HepG2 (cell line): ENCODE measurements around the gene TTC39C. TPM values are rescaled to one million over a fixed set of nuclear protein-coding genes. Genes with fewer than 3 reads are reported as not detected.

Source experiments
- ATAC-seq: fragments of 200-7000 bp; cut with Tn5 transposase; 3 replicates; pipeline ENCODE4 v1.9.1; 2020; ENCODE audit warnings: mild to moderate bottlenecking, moderate library complexity
- BruUV-seq: library from RNA; stranded (reverse); fragments of 400-500 nt; replicated peaks from 2 replicates; lab custom pipeline; 2021; lab: Mats Ljungman, UMichigan
- CTCF ChIA-PET: fragments of 300-600 bp; formaldehyde crosslinking; extraction: SDS; loops from one replicate; lab custom pipeline; 2021; ENCODE audit warnings: low total read pairs, inconsistent platforms, low intra/inter-chr PET ratio; lab: Yijun Ruan, JAX
- POLR2A ChIA-PET: fragments of 350-600 bp; sonication (Branson Sonifier 250); formaldehyde crosslinking; loops from one replicate; lab custom pipeline; 2020; ENCODE audit warnings: antibody characterized with exemption, inconsistent platforms; lab: Yijun Ruan, JAX
- DNase-seq: peaks from one replicate; pipeline ENCODE4 v3.0.0-alpha.2; 2015; ENCODE audit warnings: low spot score
- FAIRE-seq: peaks from 3 replicates; lab custom pipeline; 2011; peaks lifted over from hg19 to GRCh38; lab: Jason Lieb, UNC
- H2AFZ ChIP-seq: one replicate; pipeline ENCODE4 v1.6.1; 2011; ENCODE audit warnings: low read length, inconsistent platforms
- H3K27ac ChIP-seq: fragments of 300-600 bp; 3 replicates; pipeline ENCODE4 v1.8.0; 2011; ENCODE audit warnings: mixed run types, mild to moderate bottlenecking, mixed read lengths, low read length, inconsistent platforms; ENCODE audit not compliant: insufficient read depth; ENCODE audit errors: extremely low read length
- H3K27me3 ChIP-seq, 2 experiments: fragments of 200-600 bp in 1 of 2; 2 replicates in 1 of 2; 3 replicates in 1 of 2; pipeline versions ENCODE4 v1.6.0 to v1.8.0; 2011; ENCODE audit warnings: low read length in 2 of 2, mild to moderate bottlenecking in 2 of 2, moderate library complexity in 2 of 2, inconsistent platforms in 1 of 2; ENCODE audit not compliant: insufficient read depth in 2 of 2, control insufficient read depth in 1 of 2
- H3K36me3 ChIP-seq, 2 experiments: fragments of 200-600 bp in 1 of 2; replicated peaks in 1 of 2; 2 replicates in 1 of 2; 3 replicates in 1 of 2; pipeline versions ENCODE4 v1.5.1 to v1.8.0; 2011; ENCODE audit warnings: low read length in 2 of 2, inconsistent platforms in 1 of 2; ENCODE audit not compliant: insufficient read depth in 2 of 2, control insufficient read depth in 1 of 2
- H3K4me1 ChIP-seq: 2 replicates; pipeline ENCODE4 v1.5.1; 2012; ENCODE audit warnings: low read length, inconsistent platforms; ENCODE audit not compliant: insufficient read depth
- H3K4me2 ChIP-seq: 2 replicates; pipeline ENCODE4 v1.6.0; 2011; ENCODE audit warnings: low read depth, low read length, inconsistent platforms
- H3K4me3 ChIP-seq, 3 experiments: fragments of 200-600 bp in 1 of 3; sonication (generic), shearing (Covaris generic) in 1 of 3; replicated peaks in 1 of 3; 2 replicates each; pipeline ENCODE4 v1.5.1; 2011 to 2016; ENCODE audit warnings: low read length in 3 of 3, inconsistent platforms in 2 of 3, low read depth in 2 of 3, mild to moderate bottlenecking in 2 of 3, control low read depth in 1 of 3, mixed read lengths in 1 of 3; ENCODE audit not compliant: insufficient read depth in 1 of 3
- H3K79me2 ChIP-seq: one replicate; pipeline ENCODE4 v1.6.1; 2011; ENCODE audit warnings: low read length, inconsistent platforms; ENCODE audit not compliant: insufficient read depth
- H3K9ac ChIP-seq: 2 replicates; pipeline ENCODE4 v1.6.0; 2011; ENCODE audit warnings: mild to moderate bottlenecking, low read depth, low read length, inconsistent platforms; ENCODE audit not compliant: insufficient read depth
- H3K9me3 ChIP-seq: 2 replicates; pipeline ENCODE4 v1.5.1; 2012; ENCODE audit warnings: mild to moderate bottlenecking, low read length
- H4K20me1 ChIP-seq: 2 replicates; pipeline ENCODE4 v1.6.0; 2011; ENCODE audit warnings: inconsistent platforms, mild to moderate bottlenecking, low read length, moderate library complexity; ENCODE audit not compliant: insufficient read depth
- BRD4 ChIP-seq: sonication (generic); formaldehyde crosslinking; IDR thresholded peaks from 2 replicates; pipeline ENCODE4 v1.4.0; 2020; ENCODE audit warnings: missing genetic modification reagents
- E2F5 ChIP-seq: sonication (generic); formaldehyde crosslinking; conservative IDR thresholded peaks from 2 replicates; pipeline ENCODE4 v1.4.0; 2020; ENCODE audit warnings: missing genetic modification reagents
- ELF4 ChIP-seq: sonication (generic); formaldehyde crosslinking; IDR thresholded peaks from 2 replicates; pipeline ENCODE4 v1.5.0; 2020; ENCODE audit warnings: missing genetic modification reagents, mild to moderate bottlenecking, moderate library complexity, borderline replicate concordance
- EP300 ChIP-seq, 3 experiments: sonication (generic) in 1 of 3; formaldehyde crosslinking in 1 of 3; IDR thresholded peaks; 2 replicates each; pipeline versions ENCODE4 v1.5.1 to v1.6.1; 2011 to 2020; ENCODE audit warnings: low read depth in 2 of 3, low read length in 2 of 3, borderline replicate concordance in 1 of 3, improper control_type of control experiment in 1 of 3, mild to moderate bottlenecking in 1 of 3, missing genetic modification reagents in 1 of 3, moderate library complexity in 1 of 3
- FIP1L1 ChIP-seq: fragments of 200-400 bp; formaldehyde crosslinking; IDR thresholded peaks from 2 replicates; pipeline ENCODE4 v1.6.1; 2018; ENCODE audit warnings: low read depth, mild to moderate bottlenecking, low read length, moderate library complexity, borderline replicate concordance; ENCODE audit not compliant: insufficient read depth
- MBD4 ChIP-seq: IDR thresholded peaks from 2 replicates; pipeline ENCODE4 v1.6.1; 2012; ENCODE audit warnings: low read length, inconsistent platforms, borderline replicate concordance
- MED1 ChIP-seq: sonication (generic); formaldehyde crosslinking; IDR thresholded peaks from 2 replicates; pipeline ENCODE4 v1.4.0; 2020; ENCODE audit warnings: missing genetic modification reagents
- MEIS1 ChIP-seq: sonication (generic); formaldehyde crosslinking; IDR thresholded peaks from 2 replicates; pipeline ENCODE4 v1.9.0; 2021; ENCODE audit warnings: mild to moderate bottlenecking, missing genetic modification reagents, moderate library complexity, borderline replicate concordance
- NCOA2 ChIP-seq: sonication (generic); formaldehyde crosslinking; IDR thresholded peaks from 2 replicates; pipeline ENCODE4 v1.8.0; 2022; ENCODE audit warnings: inconsistent platforms
- NFAT5 ChIP-seq: sonication (generic); formaldehyde crosslinking; IDR thresholded peaks from 2 replicates; pipeline ENCODE4 v1.4.0; 2020; ENCODE audit warnings: missing genetic modification reagents
- PHF5A ChIP-seq: IDR thresholded peaks from one replicate; pipeline ENCODE4 v1.6.1; 2018; ENCODE audit warnings: low read depth, missing genetic modification reagents; ENCODE audit not compliant: unreplicated experiment
- ZNF3 ChIP-seq: IDR thresholded peaks from 2 replicates; pipeline ENCODE4 v1.7.0; 2017; ENCODE audit warnings: inconsistent platforms
- ZNF383 ChIP-seq: sonication (generic); formaldehyde crosslinking; IDR thresholded peaks from 2 replicates; pipeline ENCODE4 v1.4.0; 2020; ENCODE audit warnings: missing genetic modification reagents, mild to moderate bottlenecking, borderline replicate concordance
- ZNF547 ChIP-seq: sonication (generic); formaldehyde crosslinking; IDR thresholded peaks from 2 replicates; pipeline ENCODE4 v1.5.1; 2020; ENCODE audit warnings: mild to moderate bottlenecking, missing genetic modification reagents
- ZNF770 ChIP-seq: sonication (generic); formaldehyde crosslinking; IDR thresholded peaks from 2 replicates; pipeline ENCODE4 v1.5.0; 2020; ENCODE audit warnings: mild to moderate bottlenecking, missing genetic modification reagents
- ZSCAN20 ChIP-seq: sonication (generic); formaldehyde crosslinking; IDR thresholded peaks from 2 replicates; pipeline ENCODE4 v1.4.0; 2020; ENCODE audit warnings: missing genetic modification reagents, mild to moderate bottlenecking, borderline replicate concordance
- whole genome bisulfite sequencing: methylation state at CpG from one replicate; pipeline ENCODE4 v1.1.6; 2017; ENCODE audit warnings: low lambda C conversion rate; 5-methylcytosine and 5-hydroxymethylcytosine counted together
- in situ Hi-C: cut with HindIII; loops from 2 replicates; pipeline ENCODE4 v1.10.0; 2017; ENCODE audit warnings: low pct_unique_long_range_greater_than_20kb; ENCODE audit not compliant: extremely low pct_ligation_motif_present
- intact Hi-C: fragments of 100-400 bp; cut with micrococcal nuclease; formaldehyde crosslinking; loops from one replicate; pipeline ENCODE4 v1.10.0; 2022; ENCODE audit not compliant: unreplicated experiment
- polyA plus RNA-seq, 8 experiments: library from polyadenylated mRNA; depleted of rRNA in 3 of 8; stranded (reverse) in 7 of 8; unstranded in 1 of 8; fragments of >200 nt; fragmentation: Illumina TruSeq in 4 of 8; extraction: Trizol in 4 of 8; gene quantifications; 2 replicates each; pipeline versions ENCODE4 v1.2.1 to v1.2.3, GENCODE V29; 2011 to 2016; ENCODE audit warnings: low read depth in 4 of 8, missing spikeins in 1 of 8, mixed read lengths in 1 of 8; ENCODE audit not compliant: insufficient read depth in 1 of 8
- total RNA-seq, 5 experiments: library from RNA; depleted of rRNA; stranded (reverse); fragments of >200 nt; fragmentation: Illumina TruSeq; extraction: Trizol; gene quantifications; 2 replicates each; pipeline ENCODE4 v1.2.3, GENCODE V29; 2016; ENCODE audit warnings: low read depth in 1 of 5

The TTC39C gene
- total and polyA plus RNA-seq, 2 of the 13 experiments (the other 11 are each of a cell fraction or from before 2014, with no cell fraction given) = 19.1 to 25.9 TPM

- no peak overlapping the region for H3K27ac ChIP-seq
- POLR2A ChIA-PET = no interaction called here
- FAIRE-seq (no peak), DNase-seq (no peak), ATAC-seq (no peak)
- H3K4me2 ChIP-seq = no peak overlapping the region
- H3K9ac ChIP-seq = no peak overlapping the region
- CTCF ChIA-PET = no interaction called here
- in situ Hi-C loops = no loop called here
- BruUV-seq = no TSS peak
- no peak for TF ChIP-seq EP300 (IDR thresholded peaks at IDR 0.05; ENCODE audit: low read depth in 2 of 2, low read length in 2 of 2)
- no peak for TF ChIP-seq EP300 (CRISPR knock-in tag; IDR thresholded peaks at IDR 0.05; ENCODE audit: borderline replicate concordance)
- TF ChIP-seq FIP1L1 = no peak
- TF ChIP-seq ZNF547 = no peak
- no peak for TF ChIP-seq MED1 (CRISPR knock-in tag)
- TF ChIP-seq ZNF770 (CRISPR knock-in tag) = no peak
- no peak for TF ChIP-seq ZNF383 (CRISPR knock-in tag)
- no peak for TF ChIP-seq ELF4
- no peak for TF ChIP-seq MEIS1 (CRISPR knock-in tag)
- TF ChIP-seq MBD4 = no peak
- no peak for TF ChIP-seq BRD4 (CRISPR knock-in tag)
- TF ChIP-seq E2F5 (CRISPR knock-in tag) = no peak
- TF ChIP-seq ZSCAN20 = no peak
- TF ChIP-seq ZNF3 (CRISPR knock-in tag) = no peak
- TF ChIP-seq PHF5A = no peak
- TF ChIP-seq NCOA2 (CRISPR knock-in tag) = no peak
- TF ChIP-seq NFAT5 = no peak
- no peaks in the 10 kb centered on the region for H3K27me3 ChIP-seq
- no peaks in the 10 kb centered on the region for H4K20me1 ChIP-seq
- H3K4me3 ChIP-seq = no peak overlapping the region
- no peaks in the 10 kb centered on the region for H3K79me2 ChIP-seq
- no peak overlapping the region for H2AFZ ChIP-seq
- intact Hi-C loops = no loop called here
- H3K36me3 ChIP-seq = peaks cover 3 to 22% of the 10 kb centered on the region in 2 experiments; a peak in 4 of 5 replicates
- H3K4me1 ChIP-seq = no peaks in the 10 kb centered on the region
- 81% methylated on average over 4 of the region's 4 CpGs for WGBS
- no peaks in the 10 kb centered on the region for H3K9me3 ChIP-seq
These were observed 114.1 kb downstream of the TTC39C start for GRCh38 chr18:24128700-24129099.
